Measurements from ENCODE around the gene NOC2L. TPM values are rescaled to one million over a fixed set of nuclear protein-coding genes. Genes with fewer than 3 reads are reported as not detected.

Gene NOC2L
- total RNA-seq, 1 donor from 2014 or later, result 95.5 TPM

DNA sequence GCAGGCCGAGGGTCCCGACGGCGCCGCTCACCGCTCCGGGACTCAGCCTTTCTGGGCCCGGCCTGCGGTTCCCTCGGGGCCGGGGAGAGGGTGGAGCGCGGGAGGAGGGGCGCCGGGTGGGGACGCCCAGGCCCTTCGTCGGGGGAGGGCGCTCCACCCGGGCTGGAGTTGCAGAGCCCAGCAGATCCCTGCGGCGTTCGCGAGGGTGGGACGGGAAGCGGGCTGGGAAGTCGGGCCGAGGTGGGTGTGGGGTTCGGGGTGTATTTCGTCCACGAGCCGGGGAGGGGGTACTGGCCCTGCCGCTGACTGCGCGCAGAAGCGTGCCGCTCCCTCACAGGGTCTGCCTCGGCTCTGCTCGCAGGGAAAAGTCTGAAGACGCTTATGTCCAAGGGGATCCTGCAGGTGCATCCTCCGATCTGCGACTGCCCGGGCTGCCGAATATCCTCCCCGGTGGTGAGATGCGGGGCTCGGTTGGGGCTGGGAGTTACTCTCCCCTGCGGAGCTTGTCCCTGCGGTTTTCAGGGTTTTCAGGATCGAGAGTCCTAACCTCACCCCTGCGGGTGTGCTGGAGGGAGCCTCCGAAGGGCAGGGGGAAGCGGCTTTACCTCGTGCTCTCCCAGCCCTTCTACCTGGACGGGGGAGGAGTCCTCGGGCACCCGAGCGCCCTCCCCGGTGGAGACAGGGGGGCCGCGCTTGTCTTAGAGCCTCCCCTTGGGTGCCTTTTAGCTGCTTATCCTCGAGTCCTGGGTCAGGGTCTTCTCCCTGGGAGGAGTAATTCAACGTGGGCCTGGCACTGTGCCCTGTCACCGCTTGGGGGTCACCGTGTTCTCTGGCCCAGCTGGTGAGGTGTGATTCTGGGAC lies 33.3 kb downstream of the NOC2L start:
- ChIA-PET POLR2A (no interaction called here), CTCF (no interaction called here)
- H3K36me3 Mint-ChIP-seq (ENCODE audit: low read depth), result no peaks in the 10 kb centered on the region
- intact Hi-C loops (cut with micrococcal nuclease), result no loop called here
- peak overlapping the region; percentile 48 for H3K4me3 Mint-ChIP-seq
- H3K9me3 Mint-ChIP-seq, result no peaks in the 10 kb centered on the region
- DNase-seq (no peak), ATAC-seq (ENCODE audit: low read depth) (no peak)
- peaks cover 44% of the 10 kb centered on the region for H3K27me3 Mint-ChIP-seq
- H3K27ac Mint-ChIP-seq, result no peak overlapping the region
- H3K4me1 Mint-ChIP-seq, result peaks cover 18% of the 10 kb centered on the region
- no peak for TF ChIP-seq CTCF (IDR thresholded peaks at IDR 0.05)

DNA sequence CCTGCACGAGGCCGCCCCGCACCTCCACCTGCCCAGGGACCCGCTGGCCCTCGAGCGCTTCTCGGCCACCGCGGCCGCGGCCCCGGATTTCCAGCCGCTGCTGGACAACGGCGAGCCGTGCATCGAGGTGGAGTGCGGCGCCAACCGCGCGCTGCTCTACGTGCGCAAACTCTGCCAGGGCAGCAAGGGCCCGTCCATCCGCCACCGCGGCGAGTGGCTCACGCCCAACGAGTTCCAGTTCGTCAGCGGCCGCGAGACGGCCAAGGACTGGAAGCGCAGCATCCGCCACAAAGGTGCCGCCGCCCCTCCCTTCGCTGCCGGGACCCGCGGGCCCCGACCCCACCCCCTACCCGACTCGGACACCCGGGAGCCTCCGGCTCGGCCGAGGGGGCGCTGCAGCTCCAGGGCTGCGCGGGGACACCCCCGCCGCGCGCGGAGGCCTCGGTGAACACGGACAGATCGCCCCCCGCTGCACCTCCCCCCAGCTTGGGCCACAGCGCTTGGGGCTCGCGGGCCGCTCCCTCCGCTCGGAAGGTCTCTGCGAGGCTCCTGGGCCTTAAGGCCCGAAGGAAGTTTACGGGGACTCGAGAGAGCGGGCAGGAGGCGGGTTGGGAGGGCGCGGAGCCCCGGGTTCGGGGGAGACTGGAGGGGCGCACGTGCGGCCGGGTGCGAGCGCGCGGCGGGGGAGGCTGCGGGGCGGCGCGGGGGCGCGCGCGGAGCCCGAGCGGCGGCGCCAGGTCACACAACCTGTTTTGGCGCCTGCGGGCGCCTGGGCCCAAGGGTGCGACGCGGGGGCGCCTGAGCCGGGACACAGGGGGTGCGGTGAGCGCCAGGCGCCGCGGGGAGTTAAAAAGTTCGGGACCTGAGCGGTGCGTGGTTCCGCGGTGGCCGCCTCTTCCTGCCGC lies 34.1 kb downstream of the NOC2L start:
- ChIA-PET POLR2A (no interaction called here), CTCF (no interaction called here)
- Mint-ChIP-seq H3K27me3 (peaks cover 49% of the 10 kb centered on the region), H3K4me3 (peak overlapping the region; percentile 66), H3K27ac (no peak overlapping the region), H3K9me3 (no peaks in the 10 kb centered on the region), H3K36me3 (ENCODE audit: low read depth) (no peaks in the 10 kb centered on the region), H3K4me1 (peaks cover 23% of the 10 kb centered on the region)
- DNase-seq (no peak), ATAC-seq (ENCODE audit: low read depth) (no peak)
- intact Hi-C loops (cut with micrococcal nuclease), result loop anchor here (5.0 kb wide), 1 partner anchor 42 kb away; the partner anchor contains the start of gene PLEKHN1
- no peak for TF ChIP-seq CTCF (IDR thresholded peaks at IDR 0.05)

DNA sequence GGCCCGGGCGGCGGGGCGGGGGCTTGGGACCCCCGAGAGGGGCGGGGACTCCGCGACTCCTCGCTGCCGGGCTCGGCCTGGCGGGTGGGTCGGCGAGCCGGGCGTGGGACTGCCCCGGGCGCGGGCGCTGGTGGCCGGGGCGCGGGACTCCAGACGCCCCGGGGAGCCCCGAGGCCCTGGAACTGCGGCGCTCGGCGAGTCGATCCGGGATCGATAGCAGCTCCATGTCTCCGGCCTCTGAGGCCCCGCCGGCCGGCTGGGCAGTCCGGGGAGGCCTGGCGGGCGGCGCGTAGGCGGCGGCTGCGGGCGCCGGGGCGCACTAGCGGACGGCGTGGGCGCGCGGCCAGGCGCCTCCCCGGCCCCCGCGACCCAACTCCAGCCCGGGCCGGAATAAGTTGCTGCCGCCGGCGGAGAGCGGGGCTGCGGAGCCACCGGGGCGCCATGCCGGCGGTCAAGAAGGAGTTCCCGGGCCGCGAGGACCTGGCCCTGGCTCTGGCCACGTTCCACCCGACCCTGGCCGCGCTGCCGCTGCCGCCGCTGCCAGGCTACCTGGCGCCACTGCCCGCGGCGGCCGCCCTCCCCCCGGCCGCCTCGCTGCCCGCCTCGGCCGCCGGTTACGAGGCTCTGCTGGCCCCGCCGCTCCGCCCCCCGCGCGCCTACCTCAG lies 34.9 kb downstream of the NOC2L start:
- H3K36me3 Mint-ChIP-seq (ENCODE audit: low read depth), result no peaks in the 10 kb centered on the region
- CTCF ChIA-PET, result no interaction called here
- no peaks in the 10 kb centered on the region for H3K9me3 Mint-ChIP-seq
- POLR2A ChIA-PET, result no interaction called here
- H3K27me3 Mint-ChIP-seq, result peaks cover 46% of the 10 kb centered on the region
- ATAC-seq (ENCODE audit: low read depth) (peak; percentile 9), DNase-seq (no peak)
- TF ChIP-seq CTCF (IDR thresholded peaks at IDR 0.05), result no peak
- no peak overlapping the region for H3K4me3 Mint-ChIP-seq
- H3K4me1 Mint-ChIP-seq, result peaks cover 23% of the 10 kb centered on the region
- H3K27ac Mint-ChIP-seq, result no peak overlapping the region
- intact Hi-C loops (cut with micrococcal nuclease), result loop anchor here (5.0 kb wide), 1 partner anchor 43 kb away; the partner anchor contains the start of gene PLEKHN1

- CTCF ChIA-PET, result interaction anchor here (0.8 kb wide), 1 partner anchor 53 kb away, joined by 3 read pairs; no protein-coding TSS in a partner anchor
- intact Hi-C loops (cut with micrococcal nuclease), result loop anchor here (5.0 kb wide), 1 partner anchor 44 kb away; the partner anchor contains the start of gene PLEKHN1
These were observed 35.7 kb downstream of the NOC2L start, which contains the start of gene SAMD11 for GRCh38 chr1:923131-923990. Gene SAMD11 (plus strand): TSS chr1:923923. CDS start chr1:924432, 509 bp downstream.

More at GRCh38 chr1:923131-923990, 35.7 kb downstream of the NOC2L start, which contains the start of gene SAMD11:
- POLR2A ChIA-PET, result no interaction called here
- DNase-seq (peak; percentile 67), ATAC-seq (ENCODE audit: low read depth) (peak; percentile 37)
- H3K9me3 Mint-ChIP-seq, result no peaks in the 10 kb centered on the region
- H3K4me3 Mint-ChIP-seq, result peak within 1 kb of the TSS; percentile 83
- H3K36me3 Mint-ChIP-seq (ENCODE audit: low read depth), result no peaks in the 10 kb centered on the region
- peaks cover 50% of the 10 kb centered on the region for H3K27me3 Mint-ChIP-seq
- H3K27ac Mint-ChIP-seq, result no peak within 1 kb of the TSS
- peaks cover 23% of the 10 kb centered on the region for H3K4me1 Mint-ChIP-seq
- TF ChIP-seq CTCF (IDR thresholded peaks at IDR 0.05), result no peak

Data from activated B cell treated with CpG ODN at 0.5 μM for 24 hours (primary cell).